Activated CD4-positive, alpha-beta T cell treated with anti-CD3 and anti-CD28 coated beads for 48 hours (primary cell): ENCODE data around the gene UQCRC1.

Source experiments
- DNase-seq: peaks from one replicate; pipeline ENCODE4 v3.0.0-alpha.2; 2020

Gene UQCRC1

GRCh38 chr3:48569808-48570450, 39.5 kb downstream of the UQCRC1 start:
- no peak for DNase-seq

- DNase-seq, result no peak
Measured at GRCh38 chr3:48569400-48569799, 40.0 kb downstream of the UQCRC1 start.

- no peak for DNase-seq
Measured at GRCh38 chr3:48568476-48568875, 41.0 kb downstream of the UQCRC1 start.

GRCh38 chr3:48567500-48567899, 41.9 kb downstream of the UQCRC1 start:
- DNase-seq, result no peak

GRCh38 chr3:48567090-48567489, 42.4 kb downstream of the UQCRC1 start:
- DNase-seq, result no peak

GRCh38 chr3:48566401-48566760, 43.1 kb downstream of the UQCRC1 start:
- no peak for DNase-seq

GRCh38 chr3:48565591-48566400, 43.6 kb downstream of the UQCRC1 start:
- DNase-seq, result peak; percentile 32

GRCh38 chr3:48565186-48565585, 44.3 kb downstream of the UQCRC1 start:
- no peak for DNase-seq

- no peak for DNase-seq
Measured at GRCh38 chr3:48564667-48565066, 44.8 kb downstream of the UQCRC1 start.

GRCh38 chr3:48564022-48564421, 45.4 kb downstream of the UQCRC1 start:
- DNase-seq, result peak; percentile 25

- no peak for DNase-seq
Measured at GRCh38 chr3:48563382-48563918, 46.0 kb downstream of the UQCRC1 start, which contains the start of gene UCN2. Gene UCN2 (minus strand): TSS chr3:48563781. CDS start chr3:48563124, 657 bp downstream.

- no peak for DNase-seq
Measured at GRCh38 chr3:48562367-48563095, 46.9 kb downstream of the UQCRC1 start.

GRCh38 chr3:48561045-48561736, 48.3 kb downstream of the UQCRC1 start:
- DNase-seq, result peak; percentile 14

- DNase-seq, result no peak
Measured at GRCh38 chr3:48560648-48561018, 48.8 kb downstream of the UQCRC1 start.

GRCh38 chr3:48558493-48559134, 50.8 kb downstream of the UQCRC1 start:
- no peak for DNase-seq

GRCh38 chr3:48556796-48557626, 52.4 kb downstream of the UQCRC1 start, which contains the start of gene PFKFB4:
Gene PFKFB4 (minus strand): TSS chr3:48556803. CDS start chr3:48556777, 26 bp downstream.
- DNase-seq, result peak; percentile 100

GRCh38 chr3:48555949-48556795, 53.3 kb downstream of the UQCRC1 start:
- DNase-seq, result peak; percentile 25

GRCh38 chr3:48555231-48555948, 54.1 kb downstream of the UQCRC1 start:
- DNase-seq, result no peak
